Neural cell (in vitro differentiated cells): ENCODE measurements around the gene FN1. TPM values are rescaled to one million over a fixed set of nuclear protein-coding genes. Genes with fewer than 3 reads are reported as not detected.

ENCODE experiments used
- H2AFZ ChIP-seq: fragments of 200-600, 300-800 bp; sonication (generic), shearing (Covaris generic); 2 replicates; pipeline ENCODE4 v1.6.0; 2014; ENCODE audit warnings: low read depth, mild to moderate bottlenecking, antibody characterized with exemption, low read length, moderate library complexity
- H3F3A ChIP-seq: fragments of 200-600 bp; shearing (Covaris generic); 2 replicates; pipeline ENCODE4 v1.6.1; 2016; ENCODE audit warnings: mild to moderate bottlenecking, moderate library complexity, mixed read lengths, antibody characterized with exemption, low read length; ENCODE audit not compliant: insufficient read depth, poor library complexity, severe bottlenecking
- H3K27ac ChIP-seq: fragments of 200-600, 300-800 bp; sonication (generic), shearing (Covaris generic); 2 replicates; pipeline ENCODE4 v1.5.1; 2014; ENCODE audit warnings: mild to moderate bottlenecking, low read length, moderate library complexity
- H3K27me3 ChIP-seq: fragments of 300-800, 200-600 bp; sonication (generic), shearing (Covaris generic); 2 replicates; pipeline ENCODE4 v1.6.0; 2014; ENCODE audit warnings: mild to moderate bottlenecking, low read depth, low read length, moderate library complexity; ENCODE audit not compliant: insufficient read depth
- H3K36me3 ChIP-seq: fragments of 300-800, 200-600 bp; sonication (generic), shearing (Covaris generic); 2 replicates; pipeline ENCODE4 v1.5.1; 2014; ENCODE audit warnings: mild to moderate bottlenecking, antibody characterized with exemption, low read length, moderate library complexity; ENCODE audit not compliant: insufficient read depth
- H3K4me2 ChIP-seq: fragments of 300-800, 200-600 bp; sonication (generic), shearing (Covaris generic); 2 replicates; pipeline ENCODE4 v1.6.0; 2014; ENCODE audit warnings: mild to moderate bottlenecking, low read length
- H3K4me3 ChIP-seq: fragments of 300-800, 200-600 bp; sonication (generic), shearing (Covaris generic); 2 replicates; pipeline ENCODE4 v1.5.1; 2014; ENCODE audit warnings: mild to moderate bottlenecking, low read length, moderate library complexity
- H3K79me2 ChIP-seq: fragments of 200-600 bp; shearing (Covaris generic); replicated peaks from 2 replicates; pipeline ENCODE4 v1.6.0; 2014; ENCODE audit warnings: mild to moderate bottlenecking, low read length, moderate library complexity; ENCODE audit not compliant: insufficient read depth
- H3K9ac ChIP-seq: fragments of 300-800, 200-600 bp; sonication (generic), shearing (Covaris generic); 2 replicates; pipeline ENCODE4 v1.6.1; 2016; ENCODE audit warnings: mild to moderate bottlenecking, low read length, mixed read lengths
- H3K9me2 ChIP-seq: fragments of 200-600 bp; shearing (Covaris generic); 2 replicates; pipeline ENCODE4 v1.6.1; 2016; ENCODE audit warnings: mild to moderate bottlenecking, low read length, mixed read lengths; ENCODE audit not compliant: insufficient read depth
- H3K9me3 ChIP-seq: fragments of 200-600, 300-800 bp; sonication (generic), shearing (Covaris generic); 2 replicates; pipeline ENCODE4 v1.6.1; 2016; ENCODE audit warnings: mild to moderate bottlenecking, mixed run types, low read length, moderate library complexity, mixed read lengths
- H4K20me1 ChIP-seq: fragments of 200-600 bp; shearing (Covaris generic); 2 replicates; pipeline ENCODE4 v1.6.1; 2016; ENCODE audit warnings: mild to moderate bottlenecking, mixed run types; ENCODE audit not compliant: insufficient read depth
- EP300 ChIP-seq: fragments of 450-650 bp; conservative IDR thresholded peaks from 2 replicates; pipeline ENCODE4 v1.6.1; 2014; ENCODE audit warnings: antibody characterized with exemption, mild to moderate bottlenecking, moderate library complexity; ENCODE audit not compliant: poor library complexity, severe bottlenecking
- EZH2 ChIP-seq: fragments of 200-600, 300-800 bp; shearing (Covaris generic), sonication (generic); IDR thresholded peaks from 2 replicates; pipeline ENCODE4 v1.6.1; 2014; ENCODE audit warnings: antibody characterized with exemption, low read length, borderline replicate concordance, mild to moderate bottlenecking; ENCODE audit not compliant: insufficient read depth, poor library complexity, severe bottlenecking
- MXI1 ChIP-seq: fragments of 450-650 bp; conservative IDR thresholded peaks from 2 replicates; pipeline ENCODE4 v1.6.1; 2014; ENCODE audit warnings: antibody characterized with exemption, mild to moderate bottlenecking; ENCODE audit not compliant: poor library complexity, severe bottlenecking
- POLR2AphosphoS5 ChIP-seq: IDR thresholded peaks from 2 replicates; pipeline ENCODE4 v1.6.1; 2012
- RAD21 ChIP-seq: fragments of 450-650 bp; conservative IDR thresholded peaks from 2 replicates; pipeline ENCODE4 v1.6.1; 2014; ENCODE audit warnings: antibody characterized with exemption, mild to moderate bottlenecking, moderate library complexity
- REST ChIP-seq: IDR thresholded peaks from 2 replicates; pipeline ENCODE4 v1.6.1; 2012; ENCODE audit warnings: borderline replicate concordance
- SMC3 ChIP-seq: fragments of 450-650 bp; conservative IDR thresholded peaks from 2 replicates; pipeline ENCODE4 v1.6.1; 2014; ENCODE audit warnings: antibody characterized with exemption, mild to moderate bottlenecking, moderate library complexity; ENCODE audit not compliant: poor library complexity
- TAF1 ChIP-seq: IDR thresholded peaks from 2 replicates; pipeline ENCODE4 v1.6.1; 2012; ENCODE audit warnings: low read depth
- polyA plus RNA-seq: library from polyadenylated mRNA; depleted of rRNA; stranded (reverse); fragments of >200 nt; gene quantifications from 2 replicates; pipeline ENCODE4 v1.2.3, GENCODE V29; 2014
- TF ChIP-seq, protein P1 (sequence below): fragments of 450-650 bp; IDR thresholded peaks from 2 replicates; pipeline ENCODE4 v1.5.1; 2014; ENCODE audit warnings: antibody characterized with exemption, mild to moderate bottlenecking, moderate library complexity; ENCODE audit not compliant: poor library complexity, severe bottlenecking

The FN1 gene
- polyA plus RNA-seq, 1 donor from 2014 or later = 0.93 TPM

DNA sequence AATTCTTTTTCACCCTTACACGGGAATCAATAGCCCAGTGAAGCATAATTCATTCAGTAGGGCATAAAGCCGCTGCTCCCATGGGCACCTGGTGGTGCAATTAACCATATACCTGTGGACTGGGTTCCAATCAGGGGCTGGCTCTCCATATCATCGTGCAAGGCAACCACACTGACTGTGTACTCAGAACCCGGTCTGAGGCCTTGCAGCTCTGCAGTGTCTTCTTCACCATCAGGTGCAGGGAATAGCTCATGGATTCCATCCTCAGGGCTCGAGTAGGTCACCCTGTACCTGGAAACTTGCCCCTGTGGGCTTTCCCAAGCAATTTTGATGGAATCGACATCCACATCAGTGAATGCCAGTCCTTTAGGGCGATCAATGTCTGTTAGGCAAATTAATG lies 55.2 kb downstream of the FN1 start:
- H3K4me2 ChIP-seq = no peak overlapping the region
- no peaks in the 10 kb centered on the region for H3F3A ChIP-seq
- H3K36me3 ChIP-seq = no peaks in the 10 kb centered on the region

GRCh38 chr2:215379948-215380347 lies 55.9 kb downstream of the FN1 start:
- H3K9ac ChIP-seq = no peak overlapping the region
- no peak overlapping the region for H3K4me2 ChIP-seq
- H3K9me2 ChIP-seq = no peaks in the 10 kb centered on the region
- no peak overlapping the region for H3K4me3 ChIP-seq
- H3K9me3 ChIP-seq = no peaks in the 10 kb centered on the region
- H3K79me2 ChIP-seq = no peaks in the 10 kb centered on the region
- no peaks in the 10 kb centered on the region for H3K36me3 ChIP-seq
- H3K27me3 ChIP-seq = no peaks in the 10 kb centered on the region
- no peak overlapping the region for H2AFZ ChIP-seq
- no peak overlapping the region for H3K27ac ChIP-seq
- H3F3A ChIP-seq = no peaks in the 10 kb centered on the region
- no peaks in the 10 kb centered on the region for H4K20me1 ChIP-seq
- TF ChIP-seq POLR2AphosphoS5 = no peak
- TF ChIP-seq EP300 = no peak
- no peak for TF ChIP-seq EZH2
- no peak for TF ChIP-seq SMC3
- no peak for TF ChIP-seq MXI1
- TF ChIP-seq REST = no peak
- TF ChIP-seq, protein P1, sequence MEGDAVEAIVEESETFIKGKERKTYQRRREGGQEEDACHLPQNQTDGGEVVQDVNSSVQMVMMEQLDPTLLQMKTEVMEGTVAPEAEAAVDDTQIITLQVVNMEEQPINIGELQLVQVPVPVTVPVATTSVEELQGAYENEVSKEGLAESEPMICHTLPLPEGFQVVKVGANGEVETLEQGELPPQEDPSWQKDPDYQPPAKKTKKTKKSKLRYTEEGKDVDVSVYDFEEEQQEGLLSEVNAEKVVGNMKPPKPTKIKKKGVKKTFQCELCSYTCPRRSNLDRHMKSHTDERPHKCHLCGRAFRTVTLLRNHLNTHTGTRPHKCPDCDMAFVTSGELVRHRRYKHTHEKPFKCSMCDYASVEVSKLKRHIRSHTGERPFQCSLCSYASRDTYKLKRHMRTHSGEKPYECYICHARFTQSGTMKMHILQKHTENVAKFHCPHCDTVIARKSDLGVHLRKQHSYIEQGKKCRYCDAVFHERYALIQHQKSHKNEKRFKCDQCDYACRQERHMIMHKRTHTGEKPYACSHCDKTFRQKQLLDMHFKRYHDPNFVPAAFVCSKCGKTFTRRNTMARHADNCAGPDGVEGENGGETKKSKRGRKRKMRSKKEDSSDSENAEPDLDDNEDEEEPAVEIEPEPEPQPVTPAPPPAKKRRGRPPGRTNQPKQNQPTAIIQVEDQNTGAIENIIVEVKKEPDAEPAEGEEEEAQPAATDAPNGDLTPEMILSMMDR = no peak
- no peak for TF ChIP-seq TAF1

More for the DNA sequence above, 55.2 kb downstream of the FN1 start:
- Histone ChIP-seq H3K79me2 (no peaks in the 10 kb centered on the region), H3K4me3 (no peak overlapping the region), H4K20me1 (no peaks in the 10 kb centered on the region), H3K27me3 (no peaks in the 10 kb centered on the region), H3K9me2 (no peaks in the 10 kb centered on the region), H2AFZ (no peak overlapping the region), H3K9ac (no peak overlapping the region), H3K27ac (no peak overlapping the region), H3K9me3 (no peaks in the 10 kb centered on the region)
- no peak for TF ChIP-seq EP300
- no peak for TF ChIP-seq REST
- no peak for TF ChIP-seq POLR2AphosphoS5
- no peak for TF ChIP-seq RAD21
- TF ChIP-seq MXI1 = no peak
- no peak for TF ChIP-seq TAF1
- TF ChIP-seq EZH2 = no peak
- TF ChIP-seq, protein P1 = no peak
- TF ChIP-seq SMC3 = no peak
